Measurements from ENCODE around the gene SUMF1.

DNA sequence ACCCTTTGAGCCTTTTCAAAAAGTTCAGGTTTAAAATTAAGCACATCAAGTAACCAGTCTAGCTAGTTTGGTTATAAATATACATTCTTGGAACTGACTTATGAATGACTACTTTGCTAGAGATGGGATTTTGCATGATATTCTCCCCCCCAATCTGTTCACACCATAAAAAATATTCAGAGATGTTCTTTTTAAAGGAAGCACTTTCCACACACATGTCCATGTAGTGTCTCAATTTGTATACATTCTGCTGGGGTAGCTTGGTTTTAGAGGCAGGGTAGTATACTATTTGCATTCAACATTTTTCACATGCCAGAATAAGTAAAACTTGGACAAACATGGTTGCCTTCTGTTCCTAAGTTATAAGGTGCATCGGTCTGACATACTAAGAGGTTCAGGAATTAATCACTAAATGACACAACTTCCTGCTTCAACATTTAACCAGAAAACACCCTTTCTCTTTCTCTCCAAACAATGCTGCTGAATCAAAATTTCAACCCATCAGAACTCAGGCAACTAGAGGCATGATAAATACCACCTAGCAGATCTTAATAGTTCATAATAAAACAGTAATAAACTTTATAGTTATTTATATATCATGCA lies 57.0 kb downstream of the SUMF1 start:
- no peak for TF ChIP-seq POLR2AphosphoS5 (IDR thresholded peaks at IDR 0.05; ENCODE audit: borderline replicate concordance, low read depth, low read length)
- TF ChIP-seq EZH2 (IDR thresholded peaks at IDR 0.05): no peak
- no peak for TF ChIP-seq FOXP2 (optimal IDR thresholded peaks at IDR 0.05; ENCODE audit: control extremely low read depth, extremely low read length, insufficient read depth)
